Inferior parietal cortex (tissue), 1 donor: Measurements from ENCODE around the gene APOBEC3F.
"Not testable (repeated sequence)": the region's sequence is repeated elsewhere in the genome, so short reads cannot be mapped to it uniquely, and the experiment has no call there.

Experiments used
- DNase-seq: peaks from one replicate; pipeline ENCODE4 v3.0.0-alpha.2; 2016; ENCODE audit errors: extremely low spot score

APOBEC3F gene

GRCh38 chr22:39072581-39072981, 31.9 kb downstream of the APOBEC3F start:
- not testable (repeated sequence) for DNase-seq

GRCh38 chr22:39073981-39074380, 33.3 kb downstream of the APOBEC3F start:
- DNase-seq, result no peak

GRCh38 chr22:39076155-39077025, 35.7 kb downstream of the APOBEC3F start:
- not testable (repeated sequence) for DNase-seq

GRCh38 chr22:39077026-39077840, 36.6 kb downstream of the APOBEC3F start, which contains the start of gene APOBEC3G:
Gene APOBEC3G, plus strand, starts transcription at chr22:39077275. Its CDS starts 87 bp downstream, at chr22:39077362.
- DNase-seq, result peak; percentile 4

- not testable (repeated sequence) for DNase-seq
These were observed 37.2 kb downstream of the APOBEC3F start for GRCh38 chr22:39077912-39078311.

- DNase-seq, result no peak
These were observed 37.7 kb downstream of the APOBEC3F start for GRCh38 chr22:39078329-39078728.

- DNase-seq, result not testable (repeated sequence)
These were observed 38.5 kb downstream of the APOBEC3F start for GRCh38 chr22:39079054-39079637.

- no peak for DNase-seq
These were observed 39.5 kb downstream of the APOBEC3F start for GRCh38 chr22:39080052-39080762.

- DNase-seq, result no peak
These were observed 40.4 kb downstream of the APOBEC3F start for GRCh38 chr22:39081016-39081415.

- no peak for DNase-seq
These were observed 40.9 kb downstream of the APOBEC3F start for GRCh38 chr22:39081598-39081997.

- no peak for DNase-seq
These were observed 42.8 kb downstream of the APOBEC3F start for GRCh38 chr22:39083212-39084165.

- no peak for DNase-seq
These were observed 44.0 kb downstream of the APOBEC3F start for GRCh38 chr22:39084666-39085065.

GRCh38 chr22:39087098-39087497, 46.4 kb downstream of the APOBEC3F start:
- DNase-seq, result no peak

- no peak for DNase-seq
These were observed 47.4 kb downstream of the APOBEC3F start for GRCh38 chr22:39087881-39088684.

GRCh38 chr22:39088685-39089032, 48.0 kb downstream of the APOBEC3F start:
- DNase-seq, result no peak

- DNase-seq, result no peak
These were observed 49.3 kb downstream of the APOBEC3F start for GRCh38 chr22:39089928-39090327.

GRCh38 chr22:39090426-39091064, 49.9 kb downstream of the APOBEC3F start:
- no peak for DNase-seq

GRCh38 chr22:39091126-39092081, 50.7 kb downstream of the APOBEC3F start:
- no peak for DNase-seq
